Osteocyte (in vitro differentiated cells): Measurements from ENCODE around the gene TWNK. TPM values are rescaled to one million over a fixed set of nuclear protein-coding genes. Genes with fewer than 3 reads are reported as not detected.

Experiments
- DNase-seq: peaks from one replicate; pipeline ENCODE4 v3.0.0; 2021; ENCODE audit warnings: mixed read lengths; ENCODE audit not compliant: unreplicated experiment; ENCODE audit errors: extremely low spot score
- H3K27ac Mint-ChIP-seq: one replicate; pipeline ENCODE4 v1.8.0; 2021; ENCODE audit warnings: mild to moderate bottlenecking, mixed read lengths; ENCODE audit not compliant: unreplicated experiment
- H3K27me3 Mint-ChIP-seq: one replicate; pipeline ENCODE4 v1.8.0; 2021; ENCODE audit warnings: mixed read lengths; ENCODE audit not compliant: unreplicated experiment
- H3K36me3 Mint-ChIP-seq: one replicate; pipeline ENCODE4 v1.8.0; 2021; ENCODE audit warnings: mixed read lengths; ENCODE audit not compliant: unreplicated experiment
- H3K4me1 Mint-ChIP-seq: one replicate; pipeline ENCODE4 v1.8.0; 2021; ENCODE audit warnings: mixed read lengths; ENCODE audit not compliant: unreplicated experiment
- H3K4me3 Mint-ChIP-seq: one replicate; pipeline ENCODE4 v1.8.0; 2021; ENCODE audit warnings: mild to moderate bottlenecking, moderate library complexity, mixed read lengths; ENCODE audit not compliant: unreplicated experiment
- H3K9me3 Mint-ChIP-seq: one replicate; pipeline ENCODE4 v1.8.0; 2021; ENCODE audit warnings: mixed read lengths; ENCODE audit not compliant: unreplicated experiment
- total RNA-seq: library from RNA; stranded (reverse); gene quantifications from 2 replicates; pipeline ENCODE4 v1.2.1, GENCODE V29; 2021
- TF ChIP-seq, protein P1 (sequence below): fragments of 200-600 bp; sonication (generic); IDR thresholded peaks from 2 replicates; pipeline ENCODE4 v1.5.0; 2021; ENCODE audit warnings: antibody characterized with exemption, mild to moderate bottlenecking, moderate library complexity

Gene TWNK
- total RNA-seq, 1 donor from 2014 or later, result 7.1 TPM

DNA sequence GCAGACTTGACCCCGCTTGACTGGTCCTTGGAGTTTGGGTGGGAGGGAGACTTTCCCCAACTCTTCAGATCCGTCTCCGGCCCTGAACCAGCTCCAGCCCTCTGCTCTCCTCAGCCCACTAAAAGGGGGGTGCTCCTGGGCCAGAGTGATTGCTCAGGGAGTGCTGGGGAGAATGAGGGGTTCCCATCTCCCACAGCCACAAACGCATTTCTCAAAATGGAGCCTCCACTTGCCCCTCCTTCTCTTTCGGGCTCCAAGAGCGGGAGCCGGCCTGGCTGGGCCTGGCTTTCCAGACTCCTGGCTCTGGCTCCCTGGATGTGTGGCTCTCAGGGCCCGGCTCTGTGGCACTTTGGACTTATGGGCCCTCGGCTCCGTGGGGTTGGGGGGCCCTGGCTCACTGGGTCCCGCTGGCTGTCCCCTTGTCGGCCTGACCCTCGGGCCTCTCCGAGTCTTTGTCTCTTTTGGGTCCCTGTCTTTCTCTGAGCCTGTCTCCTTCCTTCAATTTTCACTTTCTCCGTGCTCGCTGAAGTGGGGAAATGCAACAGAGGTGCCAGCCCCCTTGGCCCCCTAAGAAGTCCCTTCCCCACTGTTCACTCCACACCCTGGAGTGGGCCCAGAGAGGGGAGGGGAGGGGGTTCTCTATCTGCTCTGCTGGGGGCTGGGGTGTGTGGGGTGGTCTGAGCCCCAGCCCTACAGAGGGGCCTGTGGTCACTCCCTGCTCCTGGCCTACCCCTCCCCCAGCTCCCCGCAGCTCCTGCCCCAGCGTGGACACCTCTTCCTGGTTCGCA is 13.0 kb downstream of the TWNK start:
- DNase-seq, result no peak
- H3K27me3 Mint-ChIP-seq, result no peaks in the 10 kb centered on the region
- TF ChIP-seq, protein P1, sequence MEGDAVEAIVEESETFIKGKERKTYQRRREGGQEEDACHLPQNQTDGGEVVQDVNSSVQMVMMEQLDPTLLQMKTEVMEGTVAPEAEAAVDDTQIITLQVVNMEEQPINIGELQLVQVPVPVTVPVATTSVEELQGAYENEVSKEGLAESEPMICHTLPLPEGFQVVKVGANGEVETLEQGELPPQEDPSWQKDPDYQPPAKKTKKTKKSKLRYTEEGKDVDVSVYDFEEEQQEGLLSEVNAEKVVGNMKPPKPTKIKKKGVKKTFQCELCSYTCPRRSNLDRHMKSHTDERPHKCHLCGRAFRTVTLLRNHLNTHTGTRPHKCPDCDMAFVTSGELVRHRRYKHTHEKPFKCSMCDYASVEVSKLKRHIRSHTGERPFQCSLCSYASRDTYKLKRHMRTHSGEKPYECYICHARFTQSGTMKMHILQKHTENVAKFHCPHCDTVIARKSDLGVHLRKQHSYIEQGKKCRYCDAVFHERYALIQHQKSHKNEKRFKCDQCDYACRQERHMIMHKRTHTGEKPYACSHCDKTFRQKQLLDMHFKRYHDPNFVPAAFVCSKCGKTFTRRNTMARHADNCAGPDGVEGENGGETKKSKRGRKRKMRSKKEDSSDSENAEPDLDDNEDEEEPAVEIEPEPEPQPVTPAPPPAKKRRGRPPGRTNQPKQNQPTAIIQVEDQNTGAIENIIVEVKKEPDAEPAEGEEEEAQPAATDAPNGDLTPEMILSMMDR, result no peak

DNA sequence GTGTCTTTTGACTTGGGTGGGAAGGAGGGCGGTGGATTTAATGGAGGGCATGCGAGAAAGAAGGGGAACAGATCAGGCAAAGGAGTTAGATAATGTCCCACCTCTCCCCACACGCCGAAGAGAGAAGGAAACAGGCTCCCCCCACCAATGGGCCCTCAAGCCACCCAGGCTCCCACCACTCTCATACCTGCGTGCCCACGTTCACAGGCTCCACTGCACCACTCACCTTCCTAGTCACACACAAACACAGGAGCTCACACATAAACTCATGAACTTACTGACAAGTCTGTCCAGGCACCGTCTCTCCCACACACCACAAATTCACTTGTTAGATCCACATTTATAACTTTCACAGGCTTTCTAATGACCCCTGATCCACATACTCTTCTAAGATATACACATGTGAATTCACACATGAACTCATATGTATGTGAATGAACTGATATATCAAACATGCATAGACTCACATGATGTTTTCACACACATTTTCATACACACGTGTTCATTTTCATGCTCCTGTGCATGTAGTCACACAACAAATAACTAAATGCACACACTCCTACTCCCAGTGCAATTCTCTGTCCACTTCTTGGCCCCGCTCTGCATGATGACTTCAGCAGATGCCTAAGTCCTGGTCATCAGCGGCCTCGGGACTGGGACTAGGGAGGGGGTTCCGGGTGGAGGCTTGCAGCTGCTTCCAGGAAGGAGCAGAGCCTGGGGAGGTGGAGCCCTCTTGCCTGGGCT is 13.7 kb downstream of the TWNK start:
- DNase-seq, result no peak
- H3K27me3 Mint-ChIP-seq, result no peaks in the 10 kb centered on the region
- H3K36me3 Mint-ChIP-seq, result peaks cover 13% of the 10 kb centered on the region
- H3K27ac Mint-ChIP-seq, result peak overlapping the region; percentile 89
- H3K4me1 Mint-ChIP-seq, result peaks cover 31% of the 10 kb centered on the region
- no peaks in the 10 kb centered on the region for H3K9me3 Mint-ChIP-seq
- H3K4me3 Mint-ChIP-seq, result peak overlapping the region; percentile 77
- TF ChIP-seq, protein P1, result no peak

More for the DNA sequence above, 13.0 kb downstream of the TWNK start:
- Mint-ChIP-seq H3K36me3 (peaks cover 13% of the 10 kb centered on the region), H3K27ac (peak overlapping the region; percentile 89), H3K4me3 (peak overlapping the region; percentile 77), H3K9me3 (no peaks in the 10 kb centered on the region), H3K4me1 (peaks cover 32% of the 10 kb centered on the region)

DNA sequence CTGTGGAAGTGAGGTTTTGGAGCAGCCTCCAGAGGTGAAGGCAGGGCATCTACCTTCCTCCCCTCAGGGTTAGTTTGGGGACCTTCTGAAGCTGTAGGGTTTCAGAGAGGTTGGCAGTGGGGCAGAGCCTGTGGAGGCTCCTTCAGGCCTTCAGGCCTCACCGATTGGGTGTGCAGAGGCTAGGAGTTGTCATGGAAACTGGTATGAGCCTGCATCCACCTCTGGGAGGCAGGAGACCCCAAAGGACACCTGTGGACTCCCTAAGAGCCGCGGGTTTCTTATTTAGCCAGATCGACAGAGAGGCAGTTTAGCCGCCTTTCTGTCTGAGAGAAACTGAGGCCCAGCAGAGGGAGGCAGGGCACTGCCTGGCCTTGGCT is 14.3 kb downstream of the TWNK start:
- H3K4me1 Mint-ChIP-seq, result peaks cover 26% of the 10 kb centered on the region
- peak overlapping the region; percentile 89 for H3K27ac Mint-ChIP-seq
- no peaks in the 10 kb centered on the region for H3K9me3 Mint-ChIP-seq
- H3K27me3 Mint-ChIP-seq, result no peaks in the 10 kb centered on the region
- H3K4me3 Mint-ChIP-seq, result peak overlapping the region; percentile 77
- peaks cover 13% of the 10 kb centered on the region for H3K36me3 Mint-ChIP-seq
- TF ChIP-seq, protein P1, result no peak
- DNase-seq, result no peak

DNA sequence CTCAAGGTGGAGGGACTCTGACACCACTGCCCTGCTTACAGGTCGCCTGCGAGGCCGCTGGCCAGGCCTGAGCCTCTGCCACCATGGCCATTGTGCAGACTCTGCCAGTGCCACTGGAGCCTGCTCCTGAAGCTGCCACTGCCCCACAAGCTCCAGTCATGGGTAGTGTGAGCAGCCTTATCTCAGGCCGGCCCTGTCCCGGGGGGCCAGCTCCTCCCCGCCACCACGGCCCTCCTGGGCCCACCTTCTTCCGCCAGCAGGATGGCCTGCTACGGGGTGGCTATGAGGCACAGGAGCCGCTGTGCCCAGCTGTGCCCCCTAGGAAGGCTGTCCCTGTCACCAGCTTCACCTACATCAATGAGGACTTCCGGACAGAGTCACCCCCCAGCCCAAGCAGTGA is 15.1 kb downstream of the TWNK start:
- Mint-ChIP-seq H3K36me3 (peaks cover 13% of the 10 kb centered on the region), H3K4me1 (peaks cover 23% of the 10 kb centered on the region), H3K27ac (no peak overlapping the region), H3K27me3 (no peaks in the 10 kb centered on the region), H3K4me3 (no peak overlapping the region), H3K9me3 (no peaks in the 10 kb centered on the region)
- no peak for DNase-seq
- TF ChIP-seq, protein P1, result no peak

DNA sequence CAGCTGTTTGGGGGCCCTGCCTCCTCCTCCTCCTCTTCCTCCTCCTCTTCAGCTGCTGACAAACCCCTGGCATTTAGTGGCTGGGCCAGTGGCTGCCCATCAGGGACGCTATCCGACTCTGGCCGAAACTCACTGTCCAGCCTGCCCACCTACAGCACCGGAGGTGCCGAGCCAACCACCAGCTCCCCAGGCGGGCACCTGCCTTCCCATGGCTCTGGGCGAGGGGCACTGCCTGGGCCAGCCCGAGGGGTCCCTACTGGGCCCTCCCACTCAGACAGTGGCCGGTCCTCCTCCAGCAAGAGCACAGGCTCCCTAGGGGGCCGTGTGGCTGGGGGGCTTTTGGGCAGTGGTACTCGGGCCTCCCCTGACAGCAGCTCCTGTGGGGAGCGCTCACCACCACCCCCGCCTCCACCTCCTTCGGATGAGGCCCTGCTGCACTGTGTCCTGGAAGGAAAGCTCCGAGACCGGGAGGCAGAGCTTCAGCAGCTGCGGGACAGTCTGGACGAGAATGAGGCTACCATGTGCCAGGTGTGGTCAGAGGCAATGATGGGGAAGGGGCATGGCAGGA is 16.4 kb downstream of the TWNK start:
- Mint-ChIP-seq H3K9me3 (no peaks in the 10 kb centered on the region), H3K4me3 (no peak overlapping the region), H3K27ac (no peak overlapping the region), H3K4me1 (peaks cover 16% of the 10 kb centered on the region), H3K36me3 (peaks cover 13% of the 10 kb centered on the region), H3K27me3 (no peaks in the 10 kb centered on the region)
- TF ChIP-seq, protein P1, result no peak
- no peak for DNase-seq
